Peyer's patch (tissue), 4 donors: ENCODE measurements around the gene CRTC1.

Experiments
- CTCF ChIP-seq, 6 experiments: fragments of 450-650 bp in 4 of 6; fragments of 200-600 bp in 2 of 6; sonication (generic) in 1 of 6; IDR thresholded peaks; one replicate each; pipeline ENCODE4 v1.5.1; 2017 to 2019; ENCODE audit warnings: antibody characterized with exemption in 6 of 6, mild to moderate bottlenecking in 3 of 6, moderate library complexity in 1 of 6
- POLR2A ChIP-seq, 2 donors: fragments of 450-650 bp; IDR thresholded peaks; one replicate each; pipeline ENCODE4 v1.5.1; 2017; ENCODE audit warnings: antibody characterized with exemption in 2 of 2, mild to moderate bottlenecking in 2 of 2, moderate library complexity in 2 of 2

GRCh38 chr19:18669524-18669817 is 14.0 kb upstream of the CRTC1 start:
- TF ChIP-seq CTCF (IDR thresholded peaks at IDR 0.05), result no peak
- TF ChIP-seq POLR2A (IDR thresholded peaks at IDR 0.05), result no peak
